ENCODE measurements around the gene CCR9.

DNA sequence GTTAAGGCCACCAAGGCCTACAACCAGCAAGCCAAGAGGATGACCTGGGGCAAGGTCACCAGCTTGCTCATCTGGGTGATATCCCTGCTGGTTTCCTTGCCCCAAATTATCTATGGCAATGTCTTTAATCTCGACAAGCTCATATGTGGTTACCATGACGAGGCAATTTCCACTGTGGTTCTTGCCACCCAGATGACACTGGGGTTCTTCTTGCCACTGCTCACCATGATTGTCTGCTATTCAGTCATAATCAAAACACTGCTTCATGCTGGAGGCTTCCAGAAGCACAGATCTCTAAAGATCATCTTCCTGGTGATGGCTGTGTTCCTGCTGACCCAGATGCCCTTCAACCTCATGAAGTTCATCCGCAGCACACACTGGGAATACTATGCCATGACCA, 60.5 kb downstream of the CCR9 start:
- TF ChIP-seq, protein P1, sequence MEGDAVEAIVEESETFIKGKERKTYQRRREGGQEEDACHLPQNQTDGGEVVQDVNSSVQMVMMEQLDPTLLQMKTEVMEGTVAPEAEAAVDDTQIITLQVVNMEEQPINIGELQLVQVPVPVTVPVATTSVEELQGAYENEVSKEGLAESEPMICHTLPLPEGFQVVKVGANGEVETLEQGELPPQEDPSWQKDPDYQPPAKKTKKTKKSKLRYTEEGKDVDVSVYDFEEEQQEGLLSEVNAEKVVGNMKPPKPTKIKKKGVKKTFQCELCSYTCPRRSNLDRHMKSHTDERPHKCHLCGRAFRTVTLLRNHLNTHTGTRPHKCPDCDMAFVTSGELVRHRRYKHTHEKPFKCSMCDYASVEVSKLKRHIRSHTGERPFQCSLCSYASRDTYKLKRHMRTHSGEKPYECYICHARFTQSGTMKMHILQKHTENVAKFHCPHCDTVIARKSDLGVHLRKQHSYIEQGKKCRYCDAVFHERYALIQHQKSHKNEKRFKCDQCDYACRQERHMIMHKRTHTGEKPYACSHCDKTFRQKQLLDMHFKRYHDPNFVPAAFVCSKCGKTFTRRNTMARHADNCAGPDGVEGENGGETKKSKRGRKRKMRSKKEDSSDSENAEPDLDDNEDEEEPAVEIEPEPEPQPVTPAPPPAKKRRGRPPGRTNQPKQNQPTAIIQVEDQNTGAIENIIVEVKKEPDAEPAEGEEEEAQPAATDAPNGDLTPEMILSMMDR (conservative IDR thresholded peaks at IDR 0.05; ENCODE audit: low read length): no peak
- TF ChIP-seq EZH2phosphoT487 (IDR thresholded peaks at IDR 0.05; ENCODE audit: borderline replicate concordance, low read depth, low read length): no peak

All from OCI-LY7 (cell line).